ENCODE data around the gene ZNF343.

GRCh38 chr20:2507464-2507863 lies 1.3 kb downstream of the ZNF343 start:
- TF ChIP-seq CTCF (IDR thresholded peaks at IDR 0.05) (no peak), POLR2A (IDR thresholded peaks at IDR 0.05) (no peak)
